Stimulated activated CD4-positive, alpha-beta T cell treated with anti-CD3 and anti-CD28 coated beads, Interleukin-2, amount 100 ng/mL, for 48 hours (primary cell): ENCODE data around the gene TCN2.
"Not testable (repeated sequence)": the region's sequence is repeated elsewhere in the genome, so short reads cannot be mapped to it uniquely, and the experiment has no call there.

ENCODE experiments used
- DNase-seq, 2 donors: peaks; one replicate each; pipeline ENCODE4 v3.0.0-alpha.2; 2020

Gene TCN2

DNA sequence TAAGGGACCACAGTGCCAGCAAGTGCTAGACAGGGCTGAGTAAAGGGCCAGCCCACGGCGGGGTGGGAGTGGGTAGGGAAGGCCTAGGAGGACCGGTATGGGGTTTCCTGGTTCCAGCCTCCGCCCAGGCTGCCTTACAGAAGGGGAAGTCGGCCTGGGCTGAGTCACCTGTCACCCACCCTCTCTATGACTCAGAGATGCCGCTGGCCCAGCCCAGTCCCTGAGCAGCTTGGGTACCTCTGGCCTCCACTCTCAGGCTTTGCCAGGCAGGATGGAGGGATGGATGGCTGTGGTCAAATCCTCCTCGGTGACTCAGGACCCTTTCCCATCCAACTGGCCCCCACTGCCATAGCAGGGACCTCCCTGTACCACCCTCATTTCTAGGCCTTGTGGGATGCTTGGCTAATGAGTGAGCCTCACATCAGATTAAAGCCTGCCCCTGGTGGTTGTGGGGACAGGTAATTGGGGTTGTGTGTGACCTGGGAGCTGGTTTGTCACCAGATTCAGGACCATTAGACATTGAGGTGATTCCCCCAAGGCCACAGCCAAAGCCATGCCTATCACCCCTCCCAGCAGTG lies 42.5 kb downstream of the TCN2 start:
- peak; percentile 74 to 81 for DNase-seq

DNA sequence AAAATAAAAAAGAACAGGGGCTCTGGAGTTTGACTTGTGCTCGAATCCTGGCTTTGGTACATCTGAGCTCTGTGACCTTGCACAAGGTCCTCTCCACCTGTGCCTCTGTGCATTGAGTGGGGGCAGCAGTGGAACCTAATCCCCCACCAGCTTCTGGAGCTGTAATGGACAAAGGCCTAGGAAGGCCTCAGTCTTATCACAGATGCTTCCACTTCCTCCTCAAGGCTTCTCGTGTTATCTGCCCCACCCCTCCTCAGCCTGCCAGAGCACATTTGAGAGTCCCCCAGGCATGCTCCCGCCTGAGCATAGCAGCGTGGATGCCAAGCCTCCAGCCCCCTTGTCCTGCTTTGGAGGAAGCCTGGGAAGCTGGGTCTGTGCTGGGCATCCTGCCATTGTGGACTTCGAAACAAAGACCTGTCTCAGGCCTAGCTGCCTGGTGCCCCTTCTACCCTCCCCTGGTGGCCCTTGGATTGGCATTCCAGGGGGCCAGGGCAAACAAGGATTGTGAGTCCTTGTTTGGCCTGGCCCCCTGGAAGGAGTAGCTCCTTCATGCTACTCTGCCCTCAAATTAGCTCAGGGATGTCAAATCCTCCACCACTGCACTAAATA lies 43.6 kb downstream of the TCN2 start:
- no peak for DNase-seq

DNA sequence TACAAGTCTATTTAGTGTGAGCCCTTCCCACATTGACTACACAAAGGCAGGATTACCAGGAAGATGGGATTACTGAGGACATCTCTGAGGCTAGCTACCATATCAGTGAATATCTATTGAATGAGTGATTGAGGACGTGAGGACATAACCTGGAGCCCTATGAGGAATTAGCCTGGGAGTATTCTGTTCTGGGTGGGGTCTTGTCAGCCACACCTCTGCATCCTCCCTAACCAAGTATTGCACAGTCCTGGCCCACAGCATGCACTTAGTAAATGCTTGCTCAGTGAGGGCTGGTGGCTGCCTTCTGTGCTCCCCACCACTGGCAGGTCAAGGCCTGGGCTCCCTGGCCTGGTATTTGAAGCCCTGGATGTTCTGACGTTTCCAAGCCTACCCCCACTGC lies 45.9 kb downstream of the TCN2 start:
- no peak for DNase-seq

DNA sequence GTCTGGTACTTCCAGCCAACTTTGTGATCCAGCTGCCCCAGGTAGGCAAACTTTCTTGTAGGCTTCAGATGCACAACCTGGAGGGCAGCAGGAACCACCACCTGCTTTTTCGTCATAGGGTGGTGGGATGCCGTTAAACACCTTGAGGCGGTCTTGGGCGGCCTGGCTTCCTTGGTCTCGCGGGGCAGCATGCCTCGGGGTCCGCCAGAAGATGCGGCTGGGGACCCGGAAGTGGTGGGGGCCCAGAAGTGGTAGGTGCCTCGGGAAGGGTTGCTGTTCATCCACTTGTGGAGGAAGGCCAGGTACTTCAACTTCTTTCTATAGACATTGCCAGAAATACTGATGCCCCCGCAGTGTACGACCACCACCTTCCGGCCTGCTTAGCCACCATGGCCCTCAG lies 47.4 kb downstream of the TCN2 start:
- DNase-seq, result no peak

DNA sequence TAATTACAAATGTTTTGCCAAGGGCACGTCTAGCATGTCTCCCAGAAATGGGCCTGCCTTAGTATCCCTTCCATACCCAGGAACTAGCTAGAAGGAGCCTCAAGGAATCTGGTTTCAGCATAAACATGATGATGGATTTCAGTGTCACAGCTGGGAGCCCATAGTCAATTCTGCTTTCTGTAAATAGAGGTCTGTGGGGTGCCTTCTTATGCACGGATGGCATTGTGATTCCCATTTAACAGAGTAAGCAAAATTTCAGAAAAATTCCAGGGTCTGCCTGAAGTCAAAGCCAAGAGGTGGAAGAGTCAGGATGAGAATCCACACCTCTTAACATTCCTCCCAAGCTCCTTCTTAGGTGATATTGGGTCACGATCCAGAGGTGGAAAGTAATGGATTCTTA lies 48.6 kb downstream of the TCN2 start:
- DNase-seq, result no peak

DNA sequence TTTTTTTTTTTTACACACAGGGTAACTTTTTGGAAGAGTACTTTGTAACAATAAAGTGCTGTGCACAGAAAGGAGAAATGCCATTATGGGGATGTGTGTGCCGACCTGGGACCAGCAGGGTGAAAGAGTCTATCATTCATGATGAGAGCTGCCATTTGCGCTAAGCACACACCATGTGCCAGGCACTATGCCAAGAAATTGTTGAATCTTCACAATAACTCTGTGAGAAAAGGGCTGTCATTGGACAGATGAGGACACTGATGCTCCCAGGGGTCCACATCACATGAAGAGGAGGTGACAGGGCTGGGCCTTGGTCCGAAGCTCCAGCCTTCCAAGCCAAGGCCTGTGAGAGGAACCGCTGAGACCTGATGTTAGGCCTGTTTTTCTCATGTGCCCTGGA lies 55.1 kb downstream of the TCN2 start:
- no peak for DNase-seq

DNA sequence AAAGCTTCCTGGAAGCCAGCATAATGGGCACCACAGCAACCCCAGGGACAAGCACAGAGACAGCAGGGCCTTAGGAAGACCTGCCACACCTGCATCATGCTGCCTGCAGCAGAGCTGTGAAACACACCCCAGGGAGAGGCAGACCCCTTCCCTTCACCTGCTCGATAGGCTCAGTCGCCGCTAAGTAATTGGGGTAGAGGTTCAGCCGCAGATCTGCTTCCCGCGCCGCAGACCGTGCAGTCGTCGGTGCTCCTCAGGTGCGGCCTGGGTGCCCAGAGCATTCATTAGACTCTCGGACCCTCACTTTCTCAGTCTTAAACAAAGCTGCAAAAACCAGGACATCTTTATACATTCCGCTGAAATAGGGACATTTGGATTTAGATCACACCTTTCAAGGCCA lies 57.8 kb downstream of the TCN2 start:
- DNase-seq, result no peak

DNA sequence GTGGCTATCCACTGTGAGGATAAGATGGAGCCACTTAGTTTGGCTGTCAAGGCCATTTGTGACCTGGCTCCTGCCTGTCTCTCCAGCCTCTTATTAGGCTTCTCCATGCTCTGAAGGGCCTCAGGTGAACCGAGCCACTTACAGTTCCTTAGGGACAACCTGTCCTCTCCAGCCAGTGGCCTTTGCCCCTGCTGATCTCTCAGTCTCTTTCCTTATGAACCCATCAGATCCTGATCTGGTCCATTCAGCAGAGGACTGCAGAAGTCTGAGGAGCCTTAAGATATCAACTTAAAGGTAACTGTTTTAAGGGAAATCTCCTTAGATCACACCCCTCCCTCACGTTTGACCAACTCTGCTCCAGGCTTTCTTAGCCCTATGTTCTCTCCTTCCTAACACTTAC lies 58.3 kb downstream of the TCN2 start:
- DNase-seq, result no peak

DNA sequence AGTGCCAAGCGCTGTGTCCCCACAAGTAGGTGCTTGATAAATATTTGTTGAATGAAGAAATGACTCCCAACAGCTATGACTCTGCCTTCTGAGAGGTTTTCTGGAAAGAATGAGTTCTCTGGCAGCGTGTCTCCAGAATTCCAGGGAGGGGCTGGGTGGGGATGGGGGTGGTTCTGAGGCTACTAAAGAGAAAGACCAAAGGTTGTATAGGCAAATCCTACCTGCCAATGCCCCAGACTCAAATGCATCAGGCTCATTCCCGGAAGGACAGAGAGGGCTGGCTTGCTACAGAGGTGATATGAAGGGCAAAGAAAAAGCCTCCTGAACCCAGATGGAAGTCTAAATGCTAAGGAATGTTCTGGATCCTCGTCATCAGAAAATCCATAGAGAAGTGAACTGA lies 58.8 kb downstream of the TCN2 start:
- no peak for DNase-seq

DNA sequence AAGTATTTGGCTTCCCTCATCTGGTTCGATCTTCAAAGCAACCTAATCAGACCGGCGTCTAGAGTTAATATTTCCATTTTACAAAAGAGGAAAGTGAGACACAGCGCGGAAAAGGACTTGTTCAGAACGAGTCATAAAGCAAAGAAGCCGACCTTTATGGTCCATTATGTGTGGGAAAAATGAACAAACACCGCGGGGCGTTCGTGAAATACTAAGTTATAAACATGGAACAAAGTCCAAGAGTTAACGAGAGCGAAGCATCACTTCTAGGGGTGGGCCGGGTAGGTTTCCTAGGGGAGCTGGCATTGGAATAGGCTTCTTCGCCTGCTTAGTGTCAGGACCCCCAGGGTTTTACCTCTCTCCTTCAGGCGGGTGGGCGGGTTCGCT lies 60.1 kb downstream of the TCN2 start:
- DNase-seq, result peak in 1 of 2 donors; percentile 5

DNA sequence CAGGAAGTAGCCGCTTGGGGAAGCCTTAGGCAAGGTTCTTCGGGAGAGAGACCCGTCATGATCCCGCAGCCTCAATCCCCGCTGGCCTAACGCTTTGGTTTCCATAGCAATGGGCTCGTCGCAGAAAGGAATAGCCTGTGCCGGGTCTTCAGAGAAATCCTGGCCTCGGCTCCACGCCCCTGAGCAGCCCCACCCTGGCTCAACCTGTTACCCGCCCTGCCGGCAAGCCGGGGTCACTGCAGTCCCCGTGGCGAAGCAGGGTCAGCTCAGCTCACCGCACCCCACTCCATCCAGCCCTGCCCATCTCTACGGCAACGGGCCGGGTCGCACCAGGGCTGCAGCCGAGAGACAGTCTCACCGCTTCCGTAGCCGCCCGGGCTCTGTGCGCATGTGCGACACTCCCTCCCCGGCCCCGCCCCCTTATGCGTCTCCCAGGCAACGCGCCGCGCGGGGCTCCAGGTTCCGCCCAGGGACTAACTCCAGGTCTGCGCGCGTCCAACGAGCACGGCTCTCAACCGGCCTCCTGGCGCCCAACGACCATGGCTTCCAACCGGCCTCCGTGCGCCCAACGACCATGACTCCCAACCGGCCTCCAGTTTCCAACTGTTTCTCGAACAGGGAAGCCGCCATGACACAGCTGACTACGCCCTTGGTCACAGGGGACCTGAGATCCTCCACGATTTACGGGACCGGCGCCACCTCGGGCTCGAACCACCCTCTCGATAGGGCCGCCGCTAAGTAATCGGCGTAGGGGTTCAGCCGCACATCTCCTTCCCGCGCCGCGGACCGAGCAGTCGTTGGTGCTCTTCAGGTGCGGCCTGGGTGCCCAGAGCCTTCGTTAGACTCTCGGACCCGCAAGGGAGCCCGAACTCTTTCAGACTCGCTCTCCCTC lies 60.8 kb downstream of the TCN2 start, which contains the start of gene DUSP18:
Gene DUSP18, minus strand, starts transcription at position 382 of the 892 bp plus-strand sequence. CDS start 3,872 bp downstream, outside the sequence.
- DNase-seq, result peak; percentile 95 to 96

DNA sequence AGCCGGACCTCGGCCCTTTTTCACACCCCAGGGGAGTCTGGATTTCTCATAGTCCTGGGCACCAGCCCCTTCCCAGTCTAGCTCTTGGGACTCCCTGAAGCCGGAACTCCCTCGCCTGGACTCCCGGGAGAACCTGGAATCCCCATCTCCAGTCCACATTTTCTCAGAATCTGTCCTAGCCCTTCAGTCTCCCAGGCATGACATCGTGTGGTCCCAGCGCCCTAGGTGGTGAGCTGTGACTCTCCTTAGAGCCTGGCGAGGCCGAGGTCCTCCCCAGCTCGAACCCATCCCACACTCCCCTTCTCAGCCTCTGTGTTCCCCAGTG lies 61.4 kb downstream of the TCN2 start:
- no peak for DNase-seq

DNA sequence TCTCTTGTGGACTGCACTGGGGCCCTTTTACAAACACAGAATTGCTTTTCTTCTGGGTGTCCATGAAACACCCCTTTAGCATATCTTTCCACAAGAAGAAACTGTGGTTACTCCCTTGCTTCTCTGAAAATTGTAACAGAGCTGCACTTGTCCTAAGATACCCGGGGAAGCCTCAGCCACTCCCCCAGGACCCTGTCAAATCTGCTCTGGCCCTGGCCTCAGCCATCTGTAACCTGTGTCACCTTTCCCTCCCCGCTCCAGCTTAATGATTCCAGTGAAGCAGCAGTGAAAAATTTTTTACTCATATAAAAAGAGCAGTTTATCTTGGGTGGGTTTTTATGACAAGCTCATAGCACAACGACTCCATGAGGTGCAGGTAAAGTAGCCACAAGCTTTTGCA lies 64.1 kb downstream of the TCN2 start:
- no peak for DNase-seq

DNA sequence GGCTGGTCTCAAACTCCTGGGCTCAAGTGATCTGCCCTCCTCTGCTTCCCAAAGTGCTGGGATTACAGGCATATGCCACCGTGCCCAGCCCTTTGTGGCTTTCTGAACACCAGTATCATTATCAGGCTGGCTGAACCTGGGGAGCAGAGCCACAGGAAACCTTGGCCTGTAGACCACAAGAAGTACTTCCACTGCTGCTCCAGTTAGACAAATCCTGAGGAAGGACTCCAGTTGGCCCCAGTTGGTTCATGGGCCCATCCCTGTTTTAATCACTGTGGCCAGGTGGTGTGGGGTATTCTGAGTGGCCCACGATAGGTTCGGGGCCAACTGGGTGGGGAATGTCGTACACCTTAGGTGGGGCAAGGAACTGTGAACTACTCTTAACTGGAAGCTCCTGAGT lies 66.2 kb downstream of the TCN2 start:
- DNase-seq, result no peak

DNA sequence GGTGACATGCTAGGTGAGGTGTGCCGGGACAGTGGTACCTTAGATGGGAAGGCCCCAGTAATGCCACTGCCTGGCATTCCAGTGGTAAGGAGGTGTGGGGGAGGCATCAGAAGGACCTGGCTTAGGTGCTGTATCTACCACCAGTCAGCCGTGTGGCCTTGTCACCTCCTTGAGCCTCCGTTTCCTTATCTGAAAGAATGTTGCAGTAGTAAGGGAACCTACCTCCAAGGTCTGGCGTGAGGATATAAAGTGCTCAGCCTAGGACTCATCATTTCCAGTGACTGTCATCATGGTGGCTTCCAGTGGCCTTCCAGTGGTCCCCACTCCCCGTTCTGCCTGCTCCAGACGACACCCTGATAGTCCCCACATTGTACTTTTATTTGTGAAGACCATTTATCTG lies 67.5 kb downstream of the TCN2 start:
- DNase-seq, result no peak

DNA sequence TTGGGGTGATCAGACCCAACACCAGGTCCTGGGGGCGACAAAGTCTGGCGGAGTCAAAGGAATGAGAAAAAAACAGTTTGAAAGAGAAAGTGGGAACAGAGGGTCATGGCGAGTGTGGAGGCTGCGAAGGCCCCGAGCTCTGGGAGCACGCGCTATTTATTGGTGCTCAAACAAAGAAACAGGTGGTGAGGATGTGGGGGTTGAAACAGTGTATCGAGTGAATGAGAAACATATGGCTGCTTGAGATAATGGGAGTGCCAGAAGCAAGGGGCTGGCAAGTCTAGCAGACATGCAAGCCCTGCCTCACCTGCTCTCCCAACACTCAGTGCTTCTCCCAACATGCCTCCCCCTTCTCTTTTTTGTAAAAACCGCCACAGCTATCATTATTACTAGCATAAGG lies 68.5 kb downstream of the TCN2 start:
- DNase-seq, result no peak

DNA sequence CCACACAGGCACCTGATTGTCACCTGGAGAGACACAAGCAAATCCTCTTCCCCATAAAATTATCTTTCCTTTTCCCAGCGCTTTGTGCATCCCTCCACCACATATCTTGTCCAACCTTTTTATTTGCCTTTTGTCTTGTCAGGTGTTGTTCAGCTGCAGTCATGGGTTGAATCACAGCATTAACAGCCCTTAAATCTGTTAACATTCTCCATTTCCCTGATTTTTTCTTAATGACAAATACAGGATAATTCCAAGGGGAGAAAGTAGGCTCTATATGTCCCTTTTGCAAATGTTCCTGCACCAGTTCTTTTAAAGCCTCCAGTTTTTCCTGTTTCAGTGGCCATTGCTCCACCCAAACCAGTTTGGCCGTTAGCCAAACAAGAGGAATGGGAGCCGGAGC lies 69.6 kb downstream of the TCN2 start:
- not testable (repeated sequence) for DNase-seq
